Caco-2 (cell line): Measurements from ENCODE around the gene OTULIN. TPM values are rescaled to one million over a fixed set of nuclear protein-coding genes. Genes with fewer than 3 reads are reported as not detected.

Experiments
- BruUV-seq: library from RNA; stranded (reverse); fragments of 400-500 nt; replicated peaks from 2 replicates; lab custom pipeline; 2021; lab: Mats Ljungman, UMichigan
- CTCF ChIA-PET: fragments of 300-600 bp; sonication (Branson Sonifier 250); formaldehyde crosslinking; loops from one replicate; lab custom pipeline; 2022; ENCODE audit warnings: antibody characterized with exemption; lab: Charles Lee
- POLR2A ChIA-PET: fragments of 300-600 bp; sonication (Branson Sonifier 250); formaldehyde crosslinking; loops from one replicate; lab custom pipeline; 2022; ENCODE audit warnings: antibody characterized with exemption; lab: Charles Lee
- DNase-seq, 2 experiments: peaks; one replicate each; pipeline versions ENCODE4 v3.0.0 to v3.0.0-alpha.2; 2020 to 2022
- H3K27me3 ChIP-seq: replicated peaks from 2 replicates; pipeline ENCODE4 v1.6.0; 2011; ENCODE audit warnings: low read length; ENCODE audit not compliant: control insufficient read depth, insufficient read depth
- H3K36me3 ChIP-seq: 2 replicates; pipeline ENCODE4 v1.5.1; 2011; ENCODE audit warnings: low read length; ENCODE audit not compliant: control insufficient read depth, insufficient read depth
- H3K4me1 ChIP-seq: fragments of 250-450 bp; sonication (Bioruptor Pico); 2 replicates; pipeline ENCODE4 v1.5.1; 2020; ENCODE audit warnings: mild to moderate bottlenecking
- H3K4me3 ChIP-seq: 2 replicates; pipeline ENCODE4 v1.5.1; 2011; ENCODE audit warnings: low read depth, mild to moderate bottlenecking, control low read depth, low read length
- H3K9me3 ChIP-seq: fragments of 250-450 bp; sonication (Bioruptor Pico); 2 replicates; pipeline ENCODE4 v1.5.1; 2020; ENCODE audit warnings: mild to moderate bottlenecking, moderate library complexity
- H3K27ac Mint-ChIP-seq: one replicate; pipeline ENCODE4 v1.8.0; 2022; ENCODE audit warnings: mixed read lengths; ENCODE audit not compliant: unreplicated experiment
- H3K27me3 Mint-ChIP-seq: one replicate; pipeline ENCODE4 v1.8.0; 2022; ENCODE audit warnings: mixed read lengths; ENCODE audit not compliant: insufficient read depth, unreplicated experiment
- H3K36me3 Mint-ChIP-seq: one replicate; pipeline ENCODE4 v1.8.0; 2022; ENCODE audit warnings: mild to moderate bottlenecking, mixed read lengths; ENCODE audit not compliant: insufficient read depth, unreplicated experiment
- H3K4me1 Mint-ChIP-seq: one replicate; pipeline ENCODE4 v1.8.0; 2022; ENCODE audit warnings: low read depth, mixed read lengths; ENCODE audit not compliant: unreplicated experiment
- H3K4me3 Mint-ChIP-seq: one replicate; pipeline ENCODE4 v1.8.0; 2022; ENCODE audit warnings: mild to moderate bottlenecking, moderate library complexity, mixed read lengths; ENCODE audit not compliant: unreplicated experiment
- H3K9me3 Mint-ChIP-seq: one replicate; pipeline ENCODE4 v1.8.0; 2022; ENCODE audit warnings: mixed read lengths; ENCODE audit not compliant: unreplicated experiment
- intact Hi-C: fragments of 100-400 bp; cut with micrococcal nuclease; formaldehyde crosslinking; loops from one replicate; pipeline ENCODE4 v1.10.0; 2022; ENCODE audit not compliant: unreplicated experiment
- total RNA-seq: library from RNA; stranded (reverse); gene quantifications from 2 replicates; pipeline ENCODE4 v1.2.3, GENCODE V29; 2022
- TF ChIP-seq, protein P1 (sequence below), 2 experiments: fragments of 200-600 bp in 1 of 2; IDR thresholded peaks; 1 replicate in 1 of 2; 2 replicates in 1 of 2; pipeline versions ENCODE4 v1.5.1 to v1.8.0; 2011 to 2022; ENCODE audit warnings: antibody characterized with exemption in 1 of 2, control low read depth in 1 of 2, inconsistent platforms in 1 of 2, low read depth in 1 of 2, low read length in 1 of 2, mild to moderate bottlenecking in 1 of 2, moderate library complexity in 1 of 2; ENCODE audit not compliant: insufficient read depth in 1 of 2, severe bottlenecking in 1 of 2, unreplicated experiment in 1 of 2

The OTULIN gene
- total RNA-seq, 1 experiment from 2014 or later: 42.6 TPM

GRCh38 chr5:14635656-14636055 lies 28.9 kb upstream of the OTULIN start:
- no peaks in the 10 kb centered on the region for H3K4me1 ChIP-seq
- intact Hi-C loops: no loop called here
- H3K4me3 ChIP-seq: no peak overlapping the region
- TF ChIP-seq, protein P1, sequence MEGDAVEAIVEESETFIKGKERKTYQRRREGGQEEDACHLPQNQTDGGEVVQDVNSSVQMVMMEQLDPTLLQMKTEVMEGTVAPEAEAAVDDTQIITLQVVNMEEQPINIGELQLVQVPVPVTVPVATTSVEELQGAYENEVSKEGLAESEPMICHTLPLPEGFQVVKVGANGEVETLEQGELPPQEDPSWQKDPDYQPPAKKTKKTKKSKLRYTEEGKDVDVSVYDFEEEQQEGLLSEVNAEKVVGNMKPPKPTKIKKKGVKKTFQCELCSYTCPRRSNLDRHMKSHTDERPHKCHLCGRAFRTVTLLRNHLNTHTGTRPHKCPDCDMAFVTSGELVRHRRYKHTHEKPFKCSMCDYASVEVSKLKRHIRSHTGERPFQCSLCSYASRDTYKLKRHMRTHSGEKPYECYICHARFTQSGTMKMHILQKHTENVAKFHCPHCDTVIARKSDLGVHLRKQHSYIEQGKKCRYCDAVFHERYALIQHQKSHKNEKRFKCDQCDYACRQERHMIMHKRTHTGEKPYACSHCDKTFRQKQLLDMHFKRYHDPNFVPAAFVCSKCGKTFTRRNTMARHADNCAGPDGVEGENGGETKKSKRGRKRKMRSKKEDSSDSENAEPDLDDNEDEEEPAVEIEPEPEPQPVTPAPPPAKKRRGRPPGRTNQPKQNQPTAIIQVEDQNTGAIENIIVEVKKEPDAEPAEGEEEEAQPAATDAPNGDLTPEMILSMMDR (IDR thresholded peaks at IDR 0.05; ENCODE audit: insufficient read depth in 1 of 2, low read depth in 1 of 2, low read length in 1 of 2, severe bottlenecking in 1 of 2, unreplicated experiment in 1 of 2): no peak
- ChIA-PET CTCF (no interaction called here), POLR2A (no interaction called here)
- no peaks in the 10 kb centered on the region for H3K36me3 ChIP-seq
- Mint-ChIP-seq H3K9me3 (no peaks in the 10 kb centered on the region), H3K4me3 (no peak overlapping the region), H3K27me3 (peaks cover 9% of the 10 kb centered on the region), H3K4me1 (no peaks in the 10 kb centered on the region), H3K36me3 (no peaks in the 10 kb centered on the region), H3K27ac (no peak overlapping the region)
- DNase-seq: no peak
- no peaks in the 10 kb centered on the region for H3K9me3 ChIP-seq
- no TSS peak for BruUV-seq
- no peaks in the 10 kb centered on the region for H3K27me3 ChIP-seq

DNA sequence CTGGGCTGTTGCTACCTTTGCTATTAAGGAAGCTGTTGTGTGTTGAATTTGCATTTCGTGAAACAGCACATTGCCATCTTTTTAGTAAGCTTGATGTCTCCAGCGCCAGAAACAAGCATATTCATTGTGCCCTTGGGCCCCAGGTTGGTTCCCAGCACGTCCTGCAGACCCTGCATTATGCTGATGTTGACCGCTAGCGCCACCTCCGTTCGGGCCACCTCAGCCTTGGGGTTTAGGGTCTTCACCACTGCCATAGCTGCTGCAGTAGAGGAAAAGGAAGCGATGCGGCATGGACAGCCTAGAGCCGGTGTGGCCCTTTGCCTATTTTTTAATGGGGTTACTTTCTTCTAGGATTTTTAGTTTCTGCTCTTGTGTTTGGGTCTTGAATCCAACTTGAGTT lies 23.8 kb upstream of the OTULIN start:
- no peaks in the 10 kb centered on the region for H3K9me3 ChIP-seq
- POLR2A ChIA-PET: no interaction called here
- no peaks in the 10 kb centered on the region for H3K27me3 ChIP-seq
- Mint-ChIP-seq H3K4me3 (no peak overlapping the region), H3K27ac (no peak overlapping the region), H3K36me3 (no peaks in the 10 kb centered on the region), H3K9me3 (no peaks in the 10 kb centered on the region), H3K27me3 (peaks cover 15% of the 10 kb centered on the region), H3K4me1 (no peaks in the 10 kb centered on the region)
- DNase-seq: no peak
- no peaks in the 10 kb centered on the region for H3K4me1 ChIP-seq
- intact Hi-C loops: no loop called here
- no peak overlapping the region for H3K4me3 ChIP-seq
- no TSS peak for BruUV-seq
- no peaks in the 10 kb centered on the region for H3K36me3 ChIP-seq
- CTCF ChIA-PET: no interaction called here
- TF ChIP-seq, protein P1 (IDR thresholded peaks at IDR 0.05; ENCODE audit: insufficient read depth in 1 of 2, low read depth in 1 of 2, low read length in 1 of 2, severe bottlenecking in 1 of 2, unreplicated experiment in 1 of 2): no peak

GRCh38 chr5:14644623-14645237 lies 19.8 kb upstream of the OTULIN start:
- H3K4me1 Mint-ChIP-seq: no peaks in the 10 kb centered on the region
- H3K36me3 Mint-ChIP-seq: no peaks in the 10 kb centered on the region
- Histone ChIP-seq H3K36me3 (no peaks in the 10 kb centered on the region), H3K4me1 (no peaks in the 10 kb centered on the region), H3K4me3 (no peak overlapping the region), H3K27me3 (no peaks in the 10 kb centered on the region), H3K9me3 (no peaks in the 10 kb centered on the region)
- H3K9me3 Mint-ChIP-seq: no peaks in the 10 kb centered on the region
- no peak overlapping the region for H3K27ac Mint-ChIP-seq
- no peak for DNase-seq
- TF ChIP-seq, protein P1 (IDR thresholded peaks at IDR 0.05; ENCODE audit: insufficient read depth in 1 of 2, low read depth in 1 of 2, low read length in 1 of 2, severe bottlenecking in 1 of 2, unreplicated experiment in 1 of 2): no peak
- intact Hi-C loops: loop anchor here (5.0 kb wide), 2 partner anchors 147 to 657 kb away; no protein-coding TSS in a partner anchor
- CTCF ChIA-PET: interaction anchor here (0.6 kb wide), 1 partner anchor 21 kb away, joined by 6 read pairs; no protein-coding TSS in a partner anchor
- no peak overlapping the region for H3K4me3 Mint-ChIP-seq
- BruUV-seq: no TSS peak
- peaks cover 12% of the 10 kb centered on the region for H3K27me3 Mint-ChIP-seq
- POLR2A ChIA-PET: no interaction called here
